ENCODE results near the gene SNIP1. TPM values are rescaled to one million over a fixed set of nuclear protein-coding genes. Genes with fewer than 3 reads are reported as not detected.
A peak's percentile ranks its signal among the peaks of the same experiment; 100 is the strongest.

The SNIP1 gene
- total RNA-seq, 4 donors from 2014 or later: 9.9 to 18.2 (median 15.7) TPM

- 88 to 93% methylated on average over 3 of the region's 3 CpGs for WGBS, 2 donors
- TF ChIP-seq POLR2A (IDR thresholded peaks at IDR 0.05) (no peak), CTCF (IDR thresholded peaks at IDR 0.05) (no peak)
- H3K4me3 ChIP-seq (ENCODE audit: low read depth, poor library complexity, severe bottlenecking): no peak overlapping the region
- intact Hi-C loops (cut with DNase I; ENCODE audit: low total_unique reads): no loop called here
- DNase-seq (ENCODE audit: low spot score in 2 of 2): no peak
Measured at GRCh38 chr1:37570528-37571334, 16.6 kb upstream of the SNIP1 start.

- DNase-seq (ENCODE audit: low spot score in 2 of 2): peak in 1 of 2 donors; percentile 36
- intact Hi-C loops (cut with DNase I; ENCODE audit: low total_unique reads): no loop called here
- 79 to 87% methylated on average over 3 of the region's 3 CpGs for WGBS, 2 donors
Measured at GRCh38 chr1:37567023-37567422, 12.9 kb upstream of the SNIP1 start.

GRCh38 chr1:37564892-37565291, 10.8 kb upstream of the SNIP1 start:
- TF ChIP-seq POLR2A (IDR thresholded peaks at IDR 0.05): no peak
- TF ChIP-seq CTCF (IDR thresholded peaks at IDR 0.05): no peak
- DNase-seq (ENCODE audit: low spot score in 2 of 2): no peak
- intact Hi-C loops (cut with DNase I; ENCODE audit: low total_unique reads): no loop called here
- no peak overlapping the region for H3K4me3 ChIP-seq (ENCODE audit: low read depth, poor library complexity, severe bottlenecking)

More at GRCh38 chr1:37567023-37567422, 12.9 kb upstream of the SNIP1 start:
- no peak overlapping the region for H3K4me3 ChIP-seq (ENCODE audit: low read depth, poor library complexity, severe bottlenecking)
- TF ChIP-seq CTCF (IDR thresholded peaks at IDR 0.05): no peak
- no peak for TF ChIP-seq POLR2A (IDR thresholded peaks at IDR 0.05)

- DNase-seq (ENCODE audit: low spot score in 2 of 2): peak in 1 of 2 donors; percentile 57
- H3K4me3 ChIP-seq (ENCODE audit: low read depth, poor library complexity, severe bottlenecking): no peak overlapping the region
- intact Hi-C loops (cut with DNase I; ENCODE audit: low total_unique reads): no loop called here
- no peak for TF ChIP-seq CTCF (IDR thresholded peaks at IDR 0.05)
- TF ChIP-seq POLR2A (IDR thresholded peaks at IDR 0.05): no peak
- WGBS, 2 donors: 91 to 96% methylated on average over 1 of the region's 1 CpG
Measured at GRCh38 chr1:37562984-37563383, 8.9 kb upstream of the SNIP1 start.

- intact Hi-C loops (cut with DNase I; ENCODE audit: low total_unique reads): no loop called here
- no peak for TF ChIP-seq CTCF (IDR thresholded peaks at IDR 0.05)
- no peak for TF ChIP-seq POLR2A (IDR thresholded peaks at IDR 0.05)
- 89 to 90% methylated on average over 21 of the region's 21 CpGs for WGBS, 2 donors
- peak in 1 of 2 donors; percentile 76 for DNase-seq (ENCODE audit: low spot score in 2 of 2)
- no peak overlapping the region for H3K4me3 ChIP-seq (ENCODE audit: low read depth, poor library complexity, severe bottlenecking)
Measured at GRCh38 chr1:37561133-37562132, 7.3 kb upstream of the SNIP1 start.

All from lower leg skin (tissue), 4 donors.